Karpas-422 (cell line): ENCODE measurements around the gene AREL1. TPM values are rescaled to one million over a fixed set of nuclear protein-coding genes. Genes with fewer than 3 reads are reported as not detected.

Experiments
- DNase-seq: peaks from one replicate; pipeline ENCODE4 v3.0.0-alpha.2; 2015
- H2AFZ ChIP-seq: fragments of 200-600 bp; sonication (generic); 2 replicates; pipeline ENCODE4 v1.6.1; 2014; ENCODE audit warnings: antibody characterized with exemption, low read length, mixed read lengths
- H3K27ac ChIP-seq: fragments of 200-600 bp; sonication (generic); 2 replicates; pipeline ENCODE4 v1.5.1; 2014; ENCODE audit warnings: mild to moderate bottlenecking, low read length, moderate library complexity
- H3K27me3 ChIP-seq: fragments of 200-600 bp; sonication (generic); 2 replicates; pipeline ENCODE4 v1.6.1; 2014; ENCODE audit warnings: low read length, mixed read lengths
- H3K36me3 ChIP-seq: fragments of 200-600 bp; sonication (generic); 2 replicates; pipeline ENCODE4 v1.6.1; 2014; ENCODE audit warnings: low read length, mixed read lengths; ENCODE audit not compliant: insufficient read depth
- H3K4me1 ChIP-seq: fragments of 200-600 bp; sonication (generic); 2 replicates; pipeline ENCODE4 v1.6.1; 2014; ENCODE audit warnings: mild to moderate bottlenecking, low read length, mixed read lengths
- H3K4me2 ChIP-seq: fragments of 200-600 bp; sonication (generic); 2 replicates; pipeline ENCODE4 v1.6.1; 2014; ENCODE audit warnings: low read length, low read depth, mild to moderate bottlenecking; ENCODE audit not compliant: poor library complexity, severe bottlenecking
- H3K4me3 ChIP-seq: fragments of 200-600 bp; sonication (generic); 2 replicates; pipeline ENCODE4 v1.5.1; 2014; ENCODE audit warnings: mild to moderate bottlenecking, antibody characterized with exemption, low read length, mixed read lengths
- H3K79me2 ChIP-seq: fragments of 200-600 bp; sonication (generic); 2 replicates; pipeline ENCODE4 v1.6.1; 2014; ENCODE audit warnings: mild to moderate bottlenecking, low read length, mixed read lengths
- H3K9ac ChIP-seq: fragments of 200-600 bp; sonication (generic); 2 replicates; pipeline ENCODE4 v1.6.0; 2014; ENCODE audit warnings: low read length
- H3K9me2 ChIP-seq: fragments of 200-600 bp; sonication (generic), shearing (Covaris generic); replicated peaks from 2 replicates; pipeline ENCODE4 v1.6.0; 2014; ENCODE audit warnings: mild to moderate bottlenecking, low read length, moderate library complexity; ENCODE audit not compliant: insufficient read depth
- H3K9me3 ChIP-seq: fragments of 300-700, 200-600 bp; sonication (generic); 2 replicates; pipeline ENCODE4 v1.6.1; 2014; ENCODE audit warnings: low read length, mixed read lengths
- H4K20me1 ChIP-seq: fragments of 200-600 bp; sonication (generic); 2 replicates; pipeline ENCODE4 v1.6.1; 2014; ENCODE audit warnings: mild to moderate bottlenecking, antibody characterized with exemption, low read length, low read depth; ENCODE audit not compliant: insufficient read depth
- total RNA-seq: library from RNA; depleted of rRNA; stranded (reverse); fragments of >200 nt; shearing (Covaris generic); gene quantifications from 2 replicates; pipeline ENCODE4 v1.2.3, GENCODE V29; 2014; ENCODE audit warnings: low replicate concordance

AREL1 gene
- total RNA-seq, 1 experiment from 2014 or later, result 70.9 TPM

DNA sequence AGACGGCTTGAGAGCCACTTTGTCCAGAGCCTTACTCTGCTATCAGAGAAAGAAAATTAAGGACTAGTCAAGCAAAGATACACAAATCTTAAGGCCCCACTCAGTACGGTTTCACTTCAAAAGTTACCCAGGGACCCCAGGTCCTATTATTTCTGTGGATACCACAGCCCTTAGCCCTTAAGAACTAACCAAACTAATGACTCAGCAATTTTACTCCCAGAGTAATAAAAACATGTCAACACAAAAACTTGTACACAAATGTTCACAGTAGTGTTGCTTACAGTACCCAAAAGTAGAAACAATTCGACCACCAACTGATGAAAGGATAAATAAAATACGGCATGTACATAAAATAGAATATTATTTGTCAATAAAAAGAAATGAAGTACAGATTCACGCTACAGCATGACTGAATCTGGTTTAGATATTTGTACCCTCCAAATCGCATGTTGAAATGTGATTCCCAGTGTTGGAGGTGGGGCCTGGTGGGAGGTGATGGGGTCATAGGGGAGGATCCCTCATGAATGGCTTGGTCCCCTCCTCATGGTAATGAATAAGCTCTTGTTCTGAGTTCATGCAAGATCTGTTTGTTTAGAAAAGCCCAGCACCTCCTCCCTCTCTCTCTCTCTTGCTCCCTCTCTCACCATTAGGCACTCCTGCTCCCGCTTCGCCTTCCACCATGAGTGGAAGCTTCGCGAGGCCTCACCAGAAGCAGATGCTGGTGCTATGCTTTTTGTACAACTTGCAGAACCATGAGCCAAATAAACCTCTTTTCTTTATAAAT is 30.5 kb downstream of the AREL1 start:
- Histone ChIP-seq H3K9me3 (no peaks in the 10 kb centered on the region), H3K9me2 (no peaks in the 10 kb centered on the region), H3K4me3 (no peak overlapping the region), H3K4me2 (no peak overlapping the region), H3K36me3 (peaks cover 45% of the 10 kb centered on the region), H3K27ac (no peak overlapping the region), H3K79me2 (peaks cover 34% of the 10 kb centered on the region), H4K20me1 (no peaks in the 10 kb centered on the region), H2AFZ (no peak overlapping the region), H3K27me3 (no peaks in the 10 kb centered on the region), H3K4me1 (peaks cover 28% of the 10 kb centered on the region), H3K9ac (no peak overlapping the region)
- DNase-seq, result no peak

DNA sequence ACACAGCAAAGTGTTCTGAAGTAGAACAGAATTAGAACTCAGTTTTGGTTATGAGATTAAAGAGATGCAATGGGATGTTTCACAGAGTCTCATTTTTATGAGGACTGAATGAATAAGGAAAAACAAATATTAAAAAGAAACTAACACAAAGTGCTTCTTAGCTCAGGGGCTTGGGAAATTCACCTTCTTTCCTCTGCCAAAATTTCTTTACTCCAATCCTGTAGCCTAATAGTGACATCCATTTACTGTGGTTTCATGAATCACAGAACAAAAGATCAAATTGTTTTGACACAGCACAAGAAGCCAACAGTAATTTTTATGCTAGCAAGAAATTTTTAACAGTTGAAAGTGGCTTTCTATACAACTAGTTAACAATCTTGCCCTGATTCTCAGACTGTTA is 37.7 kb downstream of the AREL1 start:
- Histone ChIP-seq H3K9ac (no peak overlapping the region), H3K9me3 (no peaks in the 10 kb centered on the region), H3K4me2 (no peak overlapping the region), H3K4me3 (no peak overlapping the region), H3K27ac (no peak overlapping the region), H3K79me2 (0 out of 2 replicates have a peak, but pooled peaks cover 9% of the 10 kb centered on the region), H2AFZ (no peak overlapping the region), H3K27me3 (no peaks in the 10 kb centered on the region), H4K20me1 (no peaks in the 10 kb centered on the region), H3K9me2 (no peaks in the 10 kb centered on the region), H3K4me1 (no peaks in the 10 kb centered on the region), H3K36me3 (peaks cover 42% of the 10 kb centered on the region)
- no peak for DNase-seq

DNA sequence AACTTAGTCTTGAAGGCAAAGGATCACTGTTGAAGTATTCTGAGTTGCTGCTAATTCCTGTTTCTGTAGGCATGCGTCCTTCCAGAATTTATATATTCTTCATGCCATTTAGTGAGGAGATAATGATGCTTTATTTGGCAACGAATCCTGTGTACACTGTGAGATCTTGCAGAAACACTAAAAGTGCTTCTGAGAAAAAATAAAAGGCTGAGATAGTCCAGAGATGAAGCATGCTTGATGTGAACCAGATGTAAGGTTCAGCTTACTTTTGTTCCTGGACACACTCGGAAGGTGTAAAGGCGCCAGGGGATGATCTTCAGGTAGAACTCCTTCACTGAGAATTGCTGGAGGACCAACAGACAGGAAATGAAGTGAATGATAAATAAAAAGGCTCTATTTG is 39.1 kb downstream of the AREL1 start:
- no peak for DNase-seq
- H3K79me2 ChIP-seq, result 0 out of 2 replicates have a peak, but pooled peaks cover 1% of the 10 kb centered on the region
- H3K9ac ChIP-seq, result no peak overlapping the region
- peaks cover 53% of the 10 kb centered on the region for H3K36me3 ChIP-seq
- H3K27me3 ChIP-seq, result no peaks in the 10 kb centered on the region
- H4K20me1 ChIP-seq, result no peaks in the 10 kb centered on the region
- no peak overlapping the region for H3K4me2 ChIP-seq
- no peak overlapping the region for H3K27ac ChIP-seq
- H3K4me1 ChIP-seq, result no peaks in the 10 kb centered on the region
- no peak overlapping the region for H2AFZ ChIP-seq
- no peaks in the 10 kb centered on the region for H3K9me2 ChIP-seq
- no peaks in the 10 kb centered on the region for H3K9me3 ChIP-seq
- no peak overlapping the region for H3K4me3 ChIP-seq

- no peak for DNase-seq
- no peak overlapping the region for H3K4me2 ChIP-seq
Observed at GRCh38 chr14:74671789-74672188, 41.1 kb downstream of the AREL1 start.

DNA sequence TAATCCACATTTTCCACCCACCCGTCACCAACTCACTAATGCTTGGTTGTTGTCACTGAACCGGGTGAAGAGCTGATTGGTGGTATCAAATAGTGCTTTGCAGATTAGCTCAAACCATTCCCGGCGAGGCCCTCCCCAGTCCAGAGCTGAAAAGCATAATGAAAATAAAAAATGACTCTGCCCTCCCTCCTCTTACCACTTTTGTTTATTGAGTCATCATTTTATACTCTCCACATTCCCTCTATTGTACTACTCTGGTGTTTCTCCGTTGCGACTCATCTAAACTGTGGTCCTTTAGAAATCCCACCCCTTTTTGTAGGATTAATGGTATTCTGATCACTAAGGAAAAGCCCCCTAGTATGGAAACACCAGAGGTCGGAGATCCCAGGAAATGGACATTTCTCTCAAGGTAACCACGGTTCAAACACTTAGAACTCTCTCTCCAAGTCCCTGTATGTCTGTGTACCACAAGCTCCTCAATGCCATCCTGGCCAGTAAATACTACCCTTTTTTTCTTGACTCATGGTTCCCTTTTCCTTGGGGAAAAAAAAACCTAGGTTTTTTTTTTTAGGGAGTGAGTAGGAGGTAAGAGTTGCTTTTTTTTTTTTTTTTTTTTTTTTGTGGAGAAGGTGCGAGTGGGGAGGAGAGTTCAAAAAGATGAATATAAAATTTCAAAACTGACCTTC is 42.0 kb downstream of the AREL1 start:
- H3K27me3 ChIP-seq, result no peaks in the 10 kb centered on the region
- no peak overlapping the region for H2AFZ ChIP-seq
- no peaks in the 10 kb centered on the region for H3K4me1 ChIP-seq
- no peaks in the 10 kb centered on the region for H3K9me2 ChIP-seq
- H3K9ac ChIP-seq, result no peak overlapping the region
- no peaks in the 10 kb centered on the region for H3K79me2 ChIP-seq
- H3K9me3 ChIP-seq, result no peaks in the 10 kb centered on the region
- H3K27ac ChIP-seq, result no peak overlapping the region
- H3K4me2 ChIP-seq, result no peak overlapping the region
- H3K4me3 ChIP-seq, result no peak overlapping the region
- no peaks in the 10 kb centered on the region for H4K20me1 ChIP-seq
- H3K36me3 ChIP-seq, result peaks cover 63% of the 10 kb centered on the region
- DNase-seq, result no peak

More at GRCh38 chr14:74671789-74672188, 41.1 kb downstream of the AREL1 start:
- Histone ChIP-seq H3K4me1 (no peaks in the 10 kb centered on the region), H3K9me3 (no peaks in the 10 kb centered on the region), H3K27ac (no peak overlapping the region), H4K20me1 (no peaks in the 10 kb centered on the region), H3K9me2 (no peaks in the 10 kb centered on the region), H2AFZ (no peak overlapping the region), H3K9ac (no peak overlapping the region), H3K4me3 (no peak overlapping the region), H3K79me2 (no peaks in the 10 kb centered on the region), H3K27me3 (no peaks in the 10 kb centered on the region), H3K36me3 (peaks cover 68% of the 10 kb centered on the region)

- no peak for DNase-seq
- H3K4me2 ChIP-seq, result no peak overlapping the region
- no peaks in the 10 kb centered on the region for H3K27me3 ChIP-seq
- H3K27ac ChIP-seq, result no peak overlapping the region
- no peaks in the 10 kb centered on the region for H3K4me1 ChIP-seq
- no peaks in the 10 kb centered on the region for H4K20me1 ChIP-seq
- no peaks in the 10 kb centered on the region for H3K79me2 ChIP-seq
- H3K4me3 ChIP-seq, result no peak overlapping the region
- no peaks in the 10 kb centered on the region for H3K9me3 ChIP-seq
- H3K36me3 ChIP-seq, result peaks cover 57% of the 10 kb centered on the region
- no peak overlapping the region for H3K9ac ChIP-seq
- H3K9me2 ChIP-seq, result no peaks in the 10 kb centered on the region
- H2AFZ ChIP-seq, result no peak overlapping the region
Observed at GRCh38 chr14:74669846-74670245, 43.0 kb downstream of the AREL1 start.

DNA sequence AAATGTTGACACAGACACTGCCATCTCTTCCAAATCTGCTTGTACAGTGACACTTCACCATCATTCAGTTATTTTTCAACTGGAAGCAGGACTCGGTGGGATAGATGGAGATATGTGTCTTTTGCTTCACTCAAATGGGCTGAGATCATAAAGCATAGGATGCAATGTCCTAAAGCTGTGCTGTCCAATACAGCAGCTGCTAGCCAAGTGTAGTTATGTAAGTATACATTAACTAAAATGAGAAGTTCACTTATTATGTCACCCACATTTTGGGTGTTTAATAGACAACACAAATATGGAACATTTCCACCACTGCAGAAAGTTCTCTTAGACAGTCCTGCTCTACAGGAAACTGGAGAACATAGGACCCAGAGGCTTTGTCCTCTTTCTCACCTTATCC is 43.6 kb downstream of the AREL1 start:
- H2AFZ ChIP-seq, result no peak overlapping the region
- no peak overlapping the region for H3K27ac ChIP-seq
- H3K36me3 ChIP-seq, result peaks cover 56% of the 10 kb centered on the region

GRCh38 chr14:74667758-74668157 is 45.1 kb downstream of the AREL1 start:
- Histone ChIP-seq H3K27me3 (no peaks in the 10 kb centered on the region), H4K20me1 (no peaks in the 10 kb centered on the region)

More for the DNA sequence above, 43.6 kb downstream of the AREL1 start:
- Histone ChIP-seq H4K20me1 (no peaks in the 10 kb centered on the region), H3K4me1 (no peaks in the 10 kb centered on the region), H3K9ac (no peak overlapping the region), H3K79me2 (no peaks in the 10 kb centered on the region), H3K4me2 (no peak overlapping the region), H3K4me3 (no peak overlapping the region), H3K9me3 (no peaks in the 10 kb centered on the region), H3K9me2 (no peaks in the 10 kb centered on the region), H3K27me3 (no peaks in the 10 kb centered on the region)
- no peak for DNase-seq

More at GRCh38 chr14:74667758-74668157, 45.1 kb downstream of the AREL1 start:
- no peak overlapping the region for H3K9ac ChIP-seq
- no peaks in the 10 kb centered on the region for H3K4me1 ChIP-seq
- no peak overlapping the region for H3K4me3 ChIP-seq
- H3K9me2 ChIP-seq, result no peaks in the 10 kb centered on the region
- no peaks in the 10 kb centered on the region for H3K79me2 ChIP-seq
- peaks cover 48% of the 10 kb centered on the region for H3K36me3 ChIP-seq
- no peak overlapping the region for H3K27ac ChIP-seq
- no peak overlapping the region for H3K4me2 ChIP-seq
- no peak overlapping the region for H2AFZ ChIP-seq
- no peak for DNase-seq
- H3K9me3 ChIP-seq, result no peaks in the 10 kb centered on the region
